Osteoblast (primary cell): ENCODE data around the gene RNFT2. TPM values are rescaled to one million over a fixed set of nuclear protein-coding genes. Genes with fewer than 3 reads are reported as not detected.

ENCODE experiments used
- DNase-seq: peaks from one replicate; pipeline ENCODE4 v3.0.0; 2011; ENCODE audit warnings: low spot score, mixed read lengths; ENCODE audit not compliant: insufficient read length; ENCODE audit errors: missing footprints
- H2AFZ ChIP-seq: 2 replicates; pipeline ENCODE4 v1.6.0; 2011; ENCODE audit warnings: mild to moderate bottlenecking, low read length
- H3K27ac ChIP-seq: 2 replicates; pipeline ENCODE4 v1.5.1; 2011; ENCODE audit warnings: mild to moderate bottlenecking, low read depth, low read length, moderate library complexity
- H3K27me3 ChIP-seq: 2 replicates; pipeline ENCODE4 v1.6.0; 2012; ENCODE audit warnings: mild to moderate bottlenecking, control low read depth, inconsistent platforms, low read length, moderate library complexity; ENCODE audit not compliant: insufficient read depth
- H3K36me3 ChIP-seq: 2 replicates; pipeline ENCODE4 v1.5.1; 2011; ENCODE audit warnings: mild to moderate bottlenecking, low read length, control low read depth, moderate library complexity; ENCODE audit not compliant: insufficient read depth
- H3K4me1 ChIP-seq: 2 replicates; pipeline ENCODE4 v1.5.1; 2011; ENCODE audit warnings: mild to moderate bottlenecking, low read length, control low read depth, moderate library complexity; ENCODE audit not compliant: insufficient read depth
- H3K4me2 ChIP-seq: 2 replicates; pipeline ENCODE4 v1.6.0; 2011; ENCODE audit warnings: mild to moderate bottlenecking, low read length; ENCODE audit not compliant: insufficient read depth
- H3K4me3 ChIP-seq: fragments of 200-600 bp; sonication (generic); 3 replicates; pipeline ENCODE4 v1.5.1; 2012; ENCODE audit warnings: mild to moderate bottlenecking, low read length, inconsistent platforms; ENCODE audit not compliant: insufficient read depth
- H3K79me2 ChIP-seq: 2 replicates; pipeline ENCODE4 v1.6.0; 2012; ENCODE audit warnings: mild to moderate bottlenecking, low read length, control low read depth, inconsistent platforms; ENCODE audit not compliant: insufficient read depth
- H3K9me3 ChIP-seq: 2 replicates; pipeline ENCODE4 v1.5.1; 2011; ENCODE audit warnings: low read depth, low read length, control low read depth
- H4K20me1 ChIP-seq: 2 replicates; pipeline ENCODE4 v1.6.0; 2012; ENCODE audit warnings: mild to moderate bottlenecking, low read length, control low read depth; ENCODE audit not compliant: insufficient read depth
- CTCF ChIP-seq: IDR thresholded peaks from 2 replicates; pipeline ENCODE4 v1.5.1; 2011; ENCODE audit warnings: mild to moderate bottlenecking, low read depth, low read length, moderate library complexity; ENCODE audit errors: extremely low read depth
- total RNA-seq: library from RNA; depleted of rRNA; stranded (reverse); fragments of >200 nt; gene quantifications from 2 replicates; pipeline ENCODE4 v1.2.3, GENCODE V29; 2012

The RNFT2 gene
- total RNA-seq, 1 donor, result 3.3 TPM

- no peak for TF ChIP-seq CTCF
- H3K36me3 ChIP-seq, result no peaks in the 10 kb centered on the region
- H3K4me3 ChIP-seq, result no peak overlapping the region
- H3K79me2 ChIP-seq, result no peaks in the 10 kb centered on the region
- no peaks in the 10 kb centered on the region for H3K27me3 ChIP-seq
- H3K4me1 ChIP-seq, result no peaks in the 10 kb centered on the region
- H4K20me1 ChIP-seq, result no peaks in the 10 kb centered on the region
- no peak overlapping the region for H3K27ac ChIP-seq
- no peak for DNase-seq
- no peaks in the 10 kb centered on the region for H3K9me3 ChIP-seq
- H2AFZ ChIP-seq, result no peak overlapping the region
- no peak overlapping the region for H3K4me2 ChIP-seq
Measured at GRCh38 chr12:116804051-116804450, 65.9 kb downstream of the RNFT2 start.

GRCh38 chr12:116806845-116807440 lies 68.8 kb downstream of the RNFT2 start:
- Histone ChIP-seq H3K4me2 (no peak overlapping the region), H3K9me3 (no peaks in the 10 kb centered on the region), H4K20me1 (no peaks in the 10 kb centered on the region), H3K4me1 (no peaks in the 10 kb centered on the region), H3K36me3 (no peaks in the 10 kb centered on the region), H3K4me3 (no peak overlapping the region), H3K27me3 (no peaks in the 10 kb centered on the region), H2AFZ (no peak overlapping the region), H3K27ac (no peak overlapping the region), H3K79me2 (no peaks in the 10 kb centered on the region)
- no peak for TF ChIP-seq CTCF
- DNase-seq, result no peak

GRCh38 chr12:116807546-116807945 lies 69.4 kb downstream of the RNFT2 start:
- no peak for TF ChIP-seq CTCF
- no peak overlapping the region for H2AFZ ChIP-seq

GRCh38 chr12:116808113-116809105 lies 70.3 kb downstream of the RNFT2 start:
- Histone ChIP-seq H2AFZ (no peak overlapping the region), H3K9me3 (no peaks in the 10 kb centered on the region), H3K36me3 (no peaks in the 10 kb centered on the region), H3K4me1 (no peaks in the 10 kb centered on the region), H3K4me2 (no peak overlapping the region), H3K79me2 (no peaks in the 10 kb centered on the region), H3K4me3 (no peak overlapping the region), H4K20me1 (no peaks in the 10 kb centered on the region), H3K27ac (no peak overlapping the region), H3K27me3 (no peaks in the 10 kb centered on the region)
- no peak for TF ChIP-seq CTCF
- no peak for DNase-seq

More at GRCh38 chr12:116807546-116807945, 69.4 kb downstream of the RNFT2 start:
- no peak for DNase-seq
- H3K27me3 ChIP-seq, result no peaks in the 10 kb centered on the region
- H3K36me3 ChIP-seq, result no peaks in the 10 kb centered on the region
- no peak overlapping the region for H3K4me2 ChIP-seq
- no peaks in the 10 kb centered on the region for H3K4me1 ChIP-seq
- no peaks in the 10 kb centered on the region for H3K79me2 ChIP-seq
- H4K20me1 ChIP-seq, result no peaks in the 10 kb centered on the region
- H3K9me3 ChIP-seq, result no peaks in the 10 kb centered on the region
- H3K27ac ChIP-seq, result no peak overlapping the region
- H3K4me3 ChIP-seq, result no peak overlapping the region
